Muscle layer of colon (tissue), 2 donors: ENCODE results near the gene FAM200B.
A peak's percentile ranks its signal among the peaks of the same experiment; 100 is the strongest.

Source experiments
- H3K27ac ChIP-seq: one replicate; pipeline ENCODE4 v1.7.0; 2013; ENCODE audit warnings: low read depth, mild to moderate bottlenecking, low read length, moderate library complexity
- H3K27me3 ChIP-seq, 2 donors: one replicate each; pipeline ENCODE4 v1.7.0; 2013; ENCODE audit warnings: low read length in 2 of 2, mild to moderate bottlenecking in 2 of 2; ENCODE audit not compliant: insufficient read depth in 2 of 2, control insufficient read depth in 1 of 2
- H3K36me3 ChIP-seq: one replicate; pipeline ENCODE4 v1.7.0; 2013; ENCODE audit warnings: mild to moderate bottlenecking, low read length; ENCODE audit not compliant: insufficient read depth
- H3K4me1 ChIP-seq: one replicate; pipeline ENCODE4 v1.7.0; 2013; ENCODE audit warnings: mild to moderate bottlenecking, low read length; ENCODE audit not compliant: insufficient read depth
- H3K4me3 ChIP-seq, 2 donors: one replicate each; pipeline ENCODE4 v1.7.0; 2013; ENCODE audit warnings: low read length in 2 of 2, low read depth in 1 of 2, mild to moderate bottlenecking in 1 of 2, moderate library complexity in 1 of 2
- H3K9ac ChIP-seq: one replicate; pipeline ENCODE4 v1.7.0; 2013; ENCODE audit warnings: low read length
- H3K9me3 ChIP-seq: one replicate; pipeline ENCODE4 v1.7.0; 2013; ENCODE audit warnings: mild to moderate bottlenecking, low read length
- donor health status: abdominal sarcoma.
- donor health status: Adenocarcinoma of cecum.

The FAM200B gene

DNA sequence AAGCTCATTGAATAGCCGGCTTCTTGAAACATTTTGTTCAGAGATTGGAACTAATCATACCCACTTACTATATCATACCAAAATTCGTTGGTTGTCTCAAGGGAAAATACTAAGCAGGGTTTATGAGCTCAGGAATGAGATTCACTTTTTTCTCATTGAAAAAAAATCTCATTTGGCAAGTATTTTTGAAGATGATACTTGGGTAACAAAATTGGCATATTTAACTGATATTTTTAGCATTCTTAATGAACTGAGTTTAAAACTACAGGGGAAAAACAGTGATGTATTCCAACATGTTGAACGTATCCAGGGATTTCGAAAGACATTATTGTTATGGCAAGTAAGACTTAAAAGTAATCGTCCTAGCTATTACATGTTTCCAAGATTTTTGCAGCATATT is 6.4 kb downstream of the FAM200B start:
- H3K27ac ChIP-seq, result no peak overlapping the region
- H3K4me1 ChIP-seq, result no peaks in the 10 kb centered on the region
- H3K27me3 ChIP-seq, result no peaks in the 10 kb centered on the region
- H3K9me3 ChIP-seq, result no peaks in the 10 kb centered on the region
- H3K4me3 ChIP-seq, result no peak overlapping the region
- H3K36me3 ChIP-seq, result peaks cover 17% of the 10 kb centered on the region
- no peak overlapping the region for H3K9ac ChIP-seq

DNA sequence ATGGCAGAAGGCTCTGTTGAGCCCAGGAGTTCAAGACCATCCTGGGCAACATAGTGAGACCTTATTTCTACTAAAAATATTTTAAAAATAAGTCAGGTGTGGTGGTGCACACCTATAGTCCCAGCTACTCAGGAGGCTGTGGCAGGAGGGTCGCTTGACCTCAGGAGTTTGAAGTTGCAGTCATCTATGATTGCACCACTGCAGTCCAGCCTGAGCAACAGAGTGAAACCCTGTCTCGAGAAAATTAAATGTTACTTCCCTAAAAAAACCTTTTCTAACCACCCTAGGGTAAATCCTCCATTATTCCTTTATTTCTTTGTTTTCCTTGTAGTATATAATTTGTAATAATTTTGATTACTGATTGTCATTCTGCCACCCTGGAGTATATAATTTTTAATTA is 7.9 kb downstream of the FAM200B start:
- no peak overlapping the region for H3K4me3 ChIP-seq
- H3K36me3 ChIP-seq, result peaks cover 17% of the 10 kb centered on the region
- no peak overlapping the region for H3K27ac ChIP-seq

DNA sequence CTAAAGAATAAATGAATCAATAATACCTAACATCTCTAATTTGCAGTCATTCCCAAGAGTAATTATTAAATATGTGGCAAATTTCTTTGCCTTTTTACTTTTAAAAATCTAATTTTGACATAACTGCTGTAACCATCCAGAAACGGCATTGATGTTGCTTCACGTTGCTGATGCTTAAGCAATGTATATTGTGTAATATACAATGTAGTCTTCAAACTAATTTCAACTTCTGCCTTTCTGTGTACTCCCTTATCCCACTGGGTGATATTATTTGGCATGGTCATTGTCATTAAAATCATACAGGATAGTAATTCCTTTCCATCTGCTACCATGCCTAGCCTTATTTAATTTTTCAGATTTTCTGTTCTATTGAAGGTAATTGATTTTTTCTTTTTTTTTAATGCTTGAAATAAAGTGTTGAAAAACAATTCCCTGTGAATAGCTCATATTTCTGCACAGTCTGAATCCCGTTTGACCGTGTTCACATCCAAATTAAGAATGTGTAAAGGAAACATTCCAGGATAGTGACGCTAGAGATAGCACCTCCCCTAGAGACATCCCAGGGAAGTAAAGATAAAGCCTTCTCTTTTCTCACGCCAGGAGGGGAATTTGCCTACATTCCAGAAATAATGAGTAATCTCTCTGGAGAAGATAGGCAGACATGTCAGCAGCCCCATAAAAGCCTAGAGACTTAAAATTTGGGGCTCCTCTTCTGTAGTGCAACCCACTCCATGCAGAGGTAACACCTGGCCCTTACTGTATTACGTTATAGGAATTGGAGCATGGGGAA is 8.6 kb downstream of the FAM200B start:
- peaks cover 17% of the 10 kb centered on the region for H3K36me3 ChIP-seq
- H3K27ac ChIP-seq, result no peak overlapping the region
- H3K4me3 ChIP-seq, result no peak overlapping the region
- no peak overlapping the region for H3K9ac ChIP-seq
- no peaks in the 10 kb centered on the region for H3K4me1 ChIP-seq
- H3K9me3 ChIP-seq, result no peaks in the 10 kb centered on the region
- H3K27me3 ChIP-seq, result no peaks in the 10 kb centered on the region

More for the DNA sequence above, 7.9 kb downstream of the FAM200B start:
- H3K4me1 ChIP-seq, result no peaks in the 10 kb centered on the region
- no peaks in the 10 kb centered on the region for H3K27me3 ChIP-seq
- no peaks in the 10 kb centered on the region for H3K9me3 ChIP-seq
- H3K9ac ChIP-seq, result no peak overlapping the region

DNA sequence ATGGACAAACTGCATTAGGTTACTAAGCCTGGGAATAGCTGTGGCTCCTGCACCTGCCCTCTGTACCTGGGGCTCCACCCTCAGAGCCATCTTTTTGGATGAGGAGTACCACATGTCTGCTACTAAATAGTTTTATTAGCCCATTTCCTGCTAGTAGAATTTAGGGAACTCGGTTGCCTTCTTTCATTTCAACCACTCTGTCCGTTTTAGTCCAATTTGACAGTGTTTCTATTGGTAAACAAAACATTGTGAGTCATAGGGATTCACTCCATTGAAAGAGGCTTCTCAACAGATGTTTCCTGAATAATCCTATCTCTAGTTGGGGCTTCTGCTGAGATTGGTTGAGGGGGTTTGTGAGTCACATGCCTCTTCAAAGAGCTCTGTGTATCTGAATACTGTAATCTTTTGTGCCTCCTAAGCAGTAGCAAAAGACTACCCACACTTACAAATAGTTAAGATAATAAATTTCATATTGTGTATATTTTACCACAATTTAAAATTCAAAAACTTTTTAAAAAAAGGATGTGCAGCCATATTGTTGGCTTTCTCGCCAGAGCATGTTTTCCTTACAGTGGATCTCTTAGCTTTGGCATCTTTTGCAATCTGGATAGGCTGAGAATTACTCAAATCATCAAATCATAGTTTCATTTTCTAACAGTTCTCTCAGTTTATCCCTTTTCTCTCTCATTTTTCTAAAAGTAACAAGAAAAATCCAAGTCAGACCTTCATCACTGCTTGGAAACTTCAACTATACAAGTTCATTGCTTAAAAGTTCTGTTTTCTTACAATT is 9.9 kb downstream of the FAM200B start:
- Histone ChIP-seq H3K4me1 (no peaks in the 10 kb centered on the region), H3K9me3 (no peaks in the 10 kb centered on the region), H3K36me3 (peaks cover 13% of the 10 kb centered on the region), H3K9ac (no peak overlapping the region), H3K27me3 (no peaks in the 10 kb centered on the region), H3K27ac (no peak overlapping the region), H3K4me3 (no peak overlapping the region)

DNA sequence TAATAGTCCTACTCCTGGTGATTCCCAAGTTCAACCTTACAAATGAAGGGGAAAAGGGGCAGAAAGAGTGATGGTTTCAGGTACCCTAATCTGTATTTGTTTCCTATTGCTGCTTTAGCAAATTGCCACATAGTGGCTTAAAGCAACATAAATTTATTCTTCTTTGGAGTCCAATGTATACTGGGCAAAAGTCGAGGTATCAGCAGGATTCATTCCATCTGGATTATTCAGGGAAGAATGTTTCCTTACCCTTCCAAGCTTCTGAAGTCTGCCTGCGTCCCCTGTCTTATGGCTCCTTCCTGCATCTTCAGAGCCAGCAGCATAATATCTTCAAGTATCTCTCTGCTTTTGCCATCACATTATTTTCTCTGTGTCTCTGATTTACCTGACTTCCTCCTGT is 11.0 kb downstream of the FAM200B start:
- no peaks in the 10 kb centered on the region for H3K27me3 ChIP-seq
- no peaks in the 10 kb centered on the region for H3K4me1 ChIP-seq
- H3K9ac ChIP-seq, result no peak overlapping the region
- H3K36me3 ChIP-seq, result peaks cover 2% of the 10 kb centered on the region
- H3K4me3 ChIP-seq, result no peak overlapping the region
- H3K27ac ChIP-seq, result no peak overlapping the region
- H3K9me3 ChIP-seq, result no peaks in the 10 kb centered on the region

DNA sequence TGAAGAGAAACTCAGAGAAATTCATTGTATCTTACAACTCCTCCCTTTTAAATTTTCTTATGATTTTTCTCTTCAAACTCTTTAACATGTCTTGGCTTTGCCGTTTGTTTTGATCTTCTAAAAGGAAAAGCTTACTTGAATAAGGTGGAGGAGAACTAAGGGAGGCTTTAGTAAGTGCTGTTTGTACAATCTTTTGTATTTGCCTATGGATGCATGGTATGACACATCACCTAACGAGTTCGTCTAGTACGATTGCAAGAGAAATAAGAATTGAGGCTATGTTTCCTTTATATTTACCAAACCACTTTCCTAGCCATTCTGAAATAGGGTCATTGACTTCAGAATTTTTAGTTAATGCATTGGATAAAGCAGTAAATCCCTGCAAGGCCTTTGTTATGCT is 12.8 kb downstream of the FAM200B start:
- Histone ChIP-seq H3K27me3 (no peaks in the 10 kb centered on the region), H3K36me3 (no peaks in the 10 kb centered on the region), H3K9me3 (no peaks in the 10 kb centered on the region), H3K9ac (no peak overlapping the region), H3K4me3 (no peak overlapping the region), H3K27ac (no peak overlapping the region), H3K4me1 (no peaks in the 10 kb centered on the region)

DNA sequence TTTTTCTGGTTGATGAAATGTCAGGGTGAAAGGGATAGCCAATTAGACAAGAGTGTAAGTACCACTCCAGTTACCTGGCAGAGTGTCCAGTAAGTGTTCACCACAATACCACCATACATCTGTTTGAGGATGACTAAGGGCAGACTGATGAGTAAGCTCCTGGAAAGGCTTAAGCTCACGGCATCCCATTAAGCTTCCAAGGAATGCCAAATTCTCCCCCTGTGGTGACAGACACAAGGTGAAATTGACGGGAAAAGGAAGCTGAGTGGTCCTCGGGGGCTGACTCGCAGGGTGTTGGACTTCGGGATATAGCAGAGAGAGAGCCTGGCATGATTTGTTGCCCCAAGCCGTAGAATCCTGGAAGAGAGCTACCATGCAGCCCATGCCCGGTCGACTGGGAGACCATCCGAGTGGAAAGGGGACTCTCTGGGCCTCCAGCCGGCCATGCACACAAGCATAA is 13.6 kb downstream of the FAM200B start:
- no peaks in the 10 kb centered on the region for H3K36me3 ChIP-seq
- H3K27ac ChIP-seq, result no peak overlapping the region
- H3K27me3 ChIP-seq, result no peaks in the 10 kb centered on the region
- H3K4me3 ChIP-seq, result no peak overlapping the region
- H3K9ac ChIP-seq, result no peak overlapping the region
- no peaks in the 10 kb centered on the region for H3K4me1 ChIP-seq
- H3K9me3 ChIP-seq, result no peaks in the 10 kb centered on the region

DNA sequence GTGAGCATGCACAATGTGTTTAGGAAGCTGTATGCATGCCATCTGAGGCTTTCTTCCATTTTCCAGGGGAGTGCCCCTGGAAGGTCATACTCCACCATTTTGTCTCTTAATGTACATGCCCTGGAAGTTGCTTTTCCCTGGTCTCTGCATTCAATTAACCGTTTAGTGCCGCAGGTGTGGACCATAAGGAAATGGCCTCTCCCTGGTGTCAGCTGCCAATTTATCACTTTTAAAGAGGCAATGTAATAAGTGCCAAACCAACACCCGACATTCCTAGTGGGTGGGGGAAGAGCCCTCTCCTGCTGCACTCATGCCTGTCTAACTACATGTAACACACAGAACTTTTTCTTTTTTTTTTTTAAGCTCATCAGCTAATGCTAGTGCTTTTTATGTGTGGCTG is 14.1 kb downstream of the FAM200B start:
- H3K36me3 ChIP-seq, result no peaks in the 10 kb centered on the region
- no peak overlapping the region for H3K9ac ChIP-seq

DNA sequence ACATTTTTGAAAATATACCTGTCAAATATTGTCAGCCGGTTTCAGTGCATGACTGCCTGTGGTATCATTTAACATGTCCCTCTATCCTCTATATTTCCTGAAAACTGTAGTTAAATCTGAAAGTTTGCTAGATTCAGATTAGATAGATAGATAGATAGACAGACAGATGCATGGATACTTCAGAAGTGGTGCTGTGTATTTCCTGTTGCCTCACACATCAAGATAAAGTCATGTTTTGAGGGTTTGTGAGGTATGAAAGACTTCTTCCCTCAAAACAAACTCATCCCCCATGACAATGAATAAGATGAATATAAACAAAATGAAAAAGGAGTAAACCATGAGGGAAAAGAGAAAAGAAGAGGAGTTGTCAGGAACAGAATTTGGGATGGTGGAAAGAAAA is 15.2 kb downstream of the FAM200B start:
- no peak overlapping the region for H3K4me3 ChIP-seq
- no peaks in the 10 kb centered on the region for H3K27me3 ChIP-seq
- no peaks in the 10 kb centered on the region for H3K4me1 ChIP-seq
- H3K9me3 ChIP-seq, result no peaks in the 10 kb centered on the region
- no peak overlapping the region for H3K27ac ChIP-seq
- H3K36me3 ChIP-seq, result no peaks in the 10 kb centered on the region
- H3K9ac ChIP-seq, result no peak overlapping the region

More for the DNA sequence above, 14.1 kb downstream of the FAM200B start:
- no peaks in the 10 kb centered on the region for H3K4me1 ChIP-seq
- H3K27ac ChIP-seq, result no peak overlapping the region
- no peaks in the 10 kb centered on the region for H3K9me3 ChIP-seq
- no peaks in the 10 kb centered on the region for H3K27me3 ChIP-seq
- no peak overlapping the region for H3K4me3 ChIP-seq

DNA sequence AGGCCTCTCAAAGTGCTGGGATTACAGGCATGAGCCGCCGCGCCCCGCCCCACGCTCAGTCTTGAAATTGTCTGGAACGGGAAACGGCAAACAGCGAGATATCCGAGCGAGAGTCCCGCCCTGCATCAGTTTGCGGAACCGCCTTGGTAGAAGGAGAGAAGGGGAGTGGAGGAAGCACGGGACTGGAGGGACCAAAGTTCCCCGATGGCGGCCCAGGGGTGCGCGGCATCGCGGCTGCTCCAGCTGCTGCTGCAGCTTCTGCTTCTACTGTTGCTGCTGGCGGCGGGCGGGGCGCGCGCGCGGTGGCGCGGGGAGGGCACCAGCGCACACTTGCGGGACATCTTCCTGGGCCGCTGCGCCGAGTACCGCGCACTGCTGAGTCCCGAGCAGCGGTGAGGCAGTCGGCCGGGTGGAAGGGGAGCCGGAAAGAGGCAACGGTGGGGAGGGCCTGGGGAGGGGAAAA is 21.3 kb downstream of the FAM200B start, which contains the start of gene BST1:
Gene BST1 (plus strand): TSS at position 125 of the 463 bp plus-strand sequence. CDS start 80 bp downstream, at position 205.
- no peaks in the 10 kb centered on the region for H3K9me3 ChIP-seq
- H3K9ac ChIP-seq, result peak within 1 kb of the TSS; percentile 30
- peaks cover 9% of the 10 kb centered on the region for H3K4me1 ChIP-seq
- H3K36me3 ChIP-seq, result no peaks in the 10 kb centered on the region
- no peak within 1 kb of the TSS for H3K27ac ChIP-seq
- peak within 1 kb of the TSS; percentile 1 to 55 for H3K4me3 ChIP-seq
- H3K27me3 ChIP-seq, result no peaks in the 10 kb centered on the region

DNA sequence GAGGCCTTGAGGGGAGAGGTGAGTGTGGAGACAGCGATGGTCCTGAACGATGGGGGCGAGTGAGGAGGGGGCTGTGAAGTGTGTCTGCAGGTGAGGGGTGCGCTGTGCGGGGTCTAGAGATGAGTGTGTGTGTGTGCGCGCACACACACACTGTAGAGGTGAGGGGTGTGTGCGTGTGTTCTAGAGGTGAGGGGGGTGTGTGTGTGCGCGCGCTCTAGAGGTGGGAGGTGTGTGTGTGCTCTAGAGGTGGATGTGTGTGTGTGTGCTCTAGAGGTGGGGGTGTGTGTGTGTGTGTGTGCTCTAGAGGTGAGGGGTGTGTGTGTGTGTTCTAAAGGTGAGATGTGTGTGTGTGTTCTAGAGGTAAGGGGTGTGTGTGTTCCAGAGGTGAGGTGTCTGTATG is 21.8 kb downstream of the FAM200B start:
- H3K4me1 ChIP-seq, result peaks cover 9% of the 10 kb centered on the region
- H3K4me3 ChIP-seq, result peak overlapping the region; percentile 1 to 55
- H3K27ac ChIP-seq, result no peak overlapping the region
- no peak overlapping the region for H3K9ac ChIP-seq
- H3K27me3 ChIP-seq, result no peaks in the 10 kb centered on the region
- no peaks in the 10 kb centered on the region for H3K36me3 ChIP-seq
- no peaks in the 10 kb centered on the region for H3K9me3 ChIP-seq
